Tongue (tissue), 2 donors: Measurements from ENCODE around the gene MYL6B. TPM values are rescaled to one million over a fixed set of nuclear protein-coding genes. Genes with fewer than 3 reads are reported as not detected.
"Not testable (repeated sequence)": the region's sequence is repeated elsewhere in the genome, so short reads cannot be mapped to it uniquely, and the experiment has no call there.

ENCODE experiments used
- DNase-seq: peaks from one replicate; pipeline ENCODE4 v3.0.0-alpha.2; 2015
- total RNA-seq: library from RNA; depleted of rRNA; stranded (reverse); fragments of >200 nt; gene quantifications from one replicate; pipeline ENCODE4 v1.2.3, GENCODE V29; 2014

Gene MYL6B
- total RNA-seq, 1 donor from 2014 or later = 136 TPM

DNA sequence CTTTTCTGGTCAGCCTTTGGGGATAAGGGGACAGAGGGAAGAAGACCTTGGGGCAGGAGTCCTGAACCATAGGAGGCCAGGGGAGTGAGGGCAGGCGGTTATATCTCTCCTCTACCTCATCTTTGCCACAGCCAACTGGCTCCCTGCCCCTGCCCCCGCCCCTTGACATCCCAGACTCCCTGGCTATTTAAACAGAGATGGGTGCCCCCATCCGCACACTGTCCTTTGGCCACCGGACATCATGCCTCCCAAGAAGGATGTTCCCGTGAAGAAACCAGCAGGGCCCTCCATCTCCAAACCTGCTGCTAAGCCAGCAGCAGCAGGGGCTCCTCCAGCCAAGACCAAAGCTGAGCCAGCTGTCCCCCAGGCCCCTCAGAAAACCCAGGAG is 1.3 kb downstream of the MYL6B start:
- peak; percentile 56 for DNase-seq

DNA sequence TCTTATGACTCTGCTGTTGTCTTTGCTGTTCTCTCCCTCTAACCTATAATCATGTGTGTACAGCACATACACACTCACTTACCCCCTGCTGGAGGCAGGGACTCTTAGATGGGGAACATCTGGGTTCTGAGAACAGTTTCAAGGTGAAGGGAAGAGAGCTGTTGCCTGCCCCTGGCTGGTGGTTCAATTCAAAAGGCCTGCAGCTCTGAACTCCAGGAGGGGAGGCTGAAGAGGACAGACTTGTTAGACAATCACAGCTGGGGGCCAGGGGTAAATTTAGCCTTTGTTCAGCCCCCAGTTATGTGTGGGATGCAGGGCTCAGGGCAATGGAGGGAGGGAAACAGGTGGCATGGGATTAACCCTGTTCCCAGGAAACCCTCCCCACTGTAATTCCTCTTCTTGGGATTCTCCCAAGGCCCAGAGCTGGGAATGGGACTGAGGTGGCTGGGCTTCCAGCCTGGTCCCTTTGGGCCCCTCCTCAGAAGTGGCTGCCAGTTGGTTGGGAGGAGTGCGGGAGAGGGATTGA is 1.9 kb downstream of the MYL6B start:
- peak; percentile 87 for DNase-seq

DNA sequence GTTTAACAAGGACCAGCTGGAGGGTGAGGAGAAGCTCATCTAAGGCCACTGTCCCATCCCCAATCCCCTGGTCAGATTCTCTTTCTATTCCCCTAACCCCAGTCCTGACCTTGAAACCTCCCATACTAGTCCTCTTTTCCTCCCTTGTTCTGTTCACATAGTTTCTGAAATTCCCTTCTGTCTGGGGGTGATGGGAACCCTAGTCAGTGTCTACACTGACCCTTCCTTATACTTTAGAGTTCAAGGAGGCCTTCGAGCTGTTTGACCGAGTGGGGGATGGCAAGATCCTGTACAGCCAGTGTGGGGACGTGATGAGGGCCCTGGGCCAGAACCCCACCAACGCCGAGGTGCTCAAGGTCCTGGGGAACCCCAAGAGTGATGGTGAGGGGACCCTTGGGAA is 2.4 kb downstream of the MYL6B start:
- no peak for DNase-seq

GRCh38 chr12:56155256-56155845 is 3.0 kb downstream of the MYL6B start:
- DNase-seq = no peak

- not testable (repeated sequence) for DNase-seq
These were observed 4.2 kb downstream of the MYL6B start for GRCh38 chr12:56156464-56157200.

- peak; percentile 94 for DNase-seq
These were observed 5.0 kb downstream of the MYL6B start for GRCh38 chr12:56157201-56158028.

DNA sequence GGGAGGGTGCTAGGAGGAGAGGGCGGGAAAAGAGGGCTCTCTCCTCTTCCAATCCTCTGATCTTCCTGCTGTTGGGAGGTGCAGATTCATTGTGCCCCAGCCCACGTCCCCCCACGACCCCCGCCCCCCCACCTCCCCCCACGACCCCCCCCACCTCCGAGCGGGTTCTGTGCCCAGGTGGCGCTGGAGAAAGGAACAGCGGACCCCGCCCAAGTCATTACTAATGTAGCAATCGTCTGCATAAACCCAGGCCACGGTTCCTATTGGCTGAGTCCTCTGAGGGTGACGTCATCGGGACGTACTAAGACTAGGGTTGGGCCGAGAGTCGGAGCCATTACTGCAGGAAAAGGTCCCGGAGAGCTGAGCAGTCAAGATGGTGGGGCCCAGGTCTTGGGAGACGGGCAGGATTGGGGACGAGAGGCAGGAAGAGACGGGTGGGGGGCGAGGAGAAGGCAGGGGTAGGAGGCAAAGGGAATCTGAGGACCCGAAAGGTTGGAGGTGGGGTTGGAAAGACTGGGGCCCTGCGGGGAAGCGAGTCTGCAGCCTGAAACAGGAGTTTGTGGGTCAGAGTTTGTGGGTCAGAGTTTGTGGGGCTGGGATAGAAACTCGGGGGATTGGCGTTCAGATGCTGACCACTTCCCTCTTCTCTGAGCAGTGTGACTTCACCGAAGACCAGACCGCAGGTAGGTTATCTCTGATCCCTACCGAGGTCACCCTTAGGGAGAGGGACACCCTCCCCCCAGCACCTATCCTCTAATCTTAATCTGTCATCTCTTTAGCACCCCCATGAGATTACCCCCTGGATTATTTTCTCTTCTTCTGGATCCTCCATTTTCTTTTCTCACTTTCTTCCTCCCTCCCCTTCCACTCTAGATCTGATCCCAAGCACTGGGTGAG is 5.9 kb downstream of the MYL6B start, which contains the start of gene MYL6:
MYL6 (plus strand) TSS at position 331 of the 897 bp plus-strand sequence; CDS start at position 374, 43 bp downstream.
- DNase-seq = peak; percentile 99

DNA sequence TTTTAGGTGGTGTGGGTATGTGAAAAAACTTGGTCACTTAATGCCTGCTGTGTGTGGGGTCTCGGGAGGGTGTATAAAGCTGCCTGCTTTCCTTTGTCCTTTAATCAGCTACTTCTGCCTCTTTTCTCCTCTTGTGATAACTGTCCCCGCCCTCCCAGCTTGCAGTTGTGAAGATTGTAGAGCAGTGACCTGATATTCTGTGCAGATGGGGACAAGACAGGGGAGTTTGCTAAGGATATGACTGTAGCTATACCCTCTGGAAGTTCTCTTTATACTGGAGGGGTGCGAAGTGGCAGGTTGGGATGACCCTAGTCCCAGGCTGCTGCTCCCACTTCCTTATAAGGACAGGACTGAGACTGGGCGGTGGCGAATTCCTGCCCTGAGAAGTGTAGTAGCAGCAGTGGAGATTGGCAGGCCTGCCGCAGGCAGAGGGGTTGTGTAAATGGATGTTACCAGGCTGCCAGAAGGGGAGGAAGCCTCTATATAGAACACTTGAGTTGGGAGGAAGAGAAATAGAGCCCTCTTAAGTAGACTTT is 6.6 kb downstream of the MYL6B start:
- peak; percentile 89 for DNase-seq

DNA sequence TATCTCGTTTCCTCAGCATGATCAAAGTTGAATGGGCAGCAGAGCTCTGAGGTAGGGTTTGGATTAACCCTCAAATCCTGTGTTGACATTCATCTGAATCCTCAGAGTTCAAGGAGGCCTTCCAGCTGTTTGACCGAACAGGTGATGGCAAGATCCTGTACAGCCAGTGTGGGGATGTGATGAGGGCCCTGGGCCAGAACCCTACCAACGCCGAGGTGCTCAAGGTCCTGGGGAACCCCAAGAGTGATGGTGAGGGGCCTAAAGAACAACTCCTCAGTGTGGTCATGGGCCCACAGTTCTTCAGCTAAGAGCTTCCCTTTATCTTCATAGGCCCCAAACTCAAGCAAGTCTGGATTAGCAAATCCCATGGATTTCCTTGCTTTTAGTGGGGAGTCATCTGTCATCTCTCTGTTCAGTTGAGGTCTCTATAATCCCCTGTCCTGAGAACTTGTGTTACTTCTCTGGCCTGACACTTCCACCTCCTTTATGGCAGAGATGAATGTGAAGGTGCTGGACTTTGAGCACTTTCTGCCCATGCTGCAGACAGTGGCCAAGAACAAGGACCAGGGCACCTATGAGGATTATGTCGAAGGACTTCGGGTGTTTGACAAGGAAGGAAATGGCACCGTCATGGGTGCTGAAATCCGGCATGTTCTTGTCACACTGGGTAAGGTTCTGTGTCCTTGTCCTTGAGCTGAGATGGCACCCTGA is 7.2 kb downstream of the MYL6B start:
- no peak for DNase-seq

GRCh38 chr12:56160193-56160763 is 7.9 kb downstream of the MYL6B start:
- DNase-seq = no peak

DNA sequence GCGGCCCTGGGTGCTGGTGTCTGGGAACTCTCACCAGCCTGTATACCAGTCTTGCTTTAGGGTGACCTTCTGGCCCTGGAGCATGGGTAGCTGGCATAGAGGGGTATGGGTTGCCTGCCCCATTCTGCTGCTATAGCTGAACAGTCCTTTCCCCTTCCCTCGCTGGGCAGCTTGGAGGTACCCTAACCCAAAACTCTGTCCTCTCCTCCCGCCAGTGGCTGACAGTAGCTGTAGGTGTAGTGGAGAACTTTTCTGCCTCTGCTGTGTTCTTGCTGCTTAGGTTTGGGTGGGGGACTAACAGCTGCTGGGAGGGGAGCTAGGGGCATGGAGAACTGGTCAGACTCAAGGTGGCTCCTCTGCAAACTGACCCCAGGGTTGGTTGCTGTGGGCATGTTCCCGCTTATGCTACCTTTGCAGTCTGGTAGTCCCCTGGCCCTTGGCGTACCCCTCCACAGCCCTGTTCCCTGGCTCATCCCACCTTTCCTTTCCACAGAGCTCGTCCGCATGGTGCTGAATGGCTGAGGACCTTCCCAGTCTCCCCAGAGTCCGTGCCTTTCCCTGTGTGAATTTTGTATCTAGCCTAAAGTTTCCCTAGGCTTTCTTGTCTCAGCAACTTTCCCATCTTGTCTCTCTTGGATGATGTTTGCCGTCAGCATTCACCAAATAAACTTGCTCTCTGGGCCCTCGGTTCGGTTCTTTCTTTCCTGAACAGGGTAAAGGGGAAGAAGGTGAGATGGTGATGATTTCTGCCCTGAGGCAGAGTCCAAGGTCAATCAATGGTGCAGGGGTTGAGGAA is 8.7 kb downstream of the MYL6B start:
- DNase-seq = no peak

- no peak for DNase-seq
These were observed 9.4 kb downstream of the MYL6B start for GRCh38 chr12:56161690-56162351.

- DNase-seq = no peak
These were observed 10.3 kb downstream of the MYL6B start for GRCh38 chr12:56162468-56163290.

- no peak for DNase-seq
These were observed 11.4 kb downstream of the MYL6B start for GRCh38 chr12:56163533-56164344.

DNA sequence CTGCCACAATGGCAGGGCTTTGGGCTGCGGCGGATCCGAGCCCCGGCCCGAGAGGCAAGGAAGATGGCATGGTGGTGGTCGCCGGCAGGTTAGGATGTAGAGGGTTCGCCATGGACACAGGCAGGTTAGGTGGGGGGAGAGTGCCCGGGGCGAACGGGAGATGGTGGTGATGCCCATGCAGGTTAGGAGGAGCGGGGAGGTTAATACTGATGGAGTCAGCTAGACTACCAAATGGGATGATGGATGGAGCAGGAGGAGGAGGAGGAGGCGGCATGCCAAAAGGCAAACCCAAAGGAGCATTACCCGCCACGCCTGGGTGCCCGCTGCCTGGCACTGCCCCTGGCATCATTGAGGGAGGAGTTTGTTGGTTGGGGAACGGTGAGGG is 11.9 kb downstream of the MYL6B start:
- no peak for DNase-seq

- DNase-seq = peak; percentile 73
These were observed 13.0 kb downstream of the MYL6B start for GRCh38 chr12:56165369-56165768.

- no peak for DNase-seq
These were observed 16.9 kb downstream of the MYL6B start for GRCh38 chr12:56169229-56169759.
